ENCODE results near the gene KCNK16. TPM values are rescaled to one million over a fixed set of nuclear protein-coding genes. Genes with fewer than 3 reads are reported as not detected.

Gene KCNK16
- total RNA-seq, 4 donors from 2014 or later: not detected

DNA sequence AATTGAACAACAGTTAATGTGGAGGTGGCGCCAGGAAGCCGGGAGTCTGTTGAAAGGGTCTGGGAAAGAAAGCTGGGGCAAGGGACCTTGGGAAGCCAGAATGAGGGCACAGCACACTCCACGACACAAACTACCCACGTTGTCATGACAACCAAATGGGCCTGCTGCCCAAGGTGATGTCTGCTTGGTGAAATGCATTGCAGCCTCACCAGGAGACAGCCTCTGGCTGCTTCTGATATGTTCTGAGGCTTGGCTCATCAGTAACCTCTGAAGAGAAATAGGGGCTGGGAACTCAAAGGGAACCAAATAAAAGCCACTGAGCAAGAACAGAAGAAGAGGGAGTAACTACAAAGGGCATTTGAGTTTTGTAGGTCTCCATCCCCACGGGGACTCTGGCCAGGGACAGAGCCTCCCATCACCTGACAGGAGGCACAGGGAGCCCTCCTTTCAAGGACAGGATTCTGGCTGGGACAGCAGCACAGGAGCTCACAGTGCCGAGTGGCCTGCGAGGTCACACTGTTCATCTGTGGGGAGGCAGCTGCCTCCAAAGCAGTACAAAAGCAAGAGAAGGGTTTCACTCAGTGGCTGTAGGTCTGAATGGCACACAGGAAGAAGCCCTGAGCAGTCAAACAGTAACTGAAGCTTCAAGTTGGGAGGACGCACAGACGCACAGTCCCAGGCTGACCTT, 44.6 kb upstream of the KCNK16 start:
- H3K27me3 ChIP-seq: no peaks in the 10 kb centered on the region
- DNase-seq: no peak
- H3K9me3 ChIP-seq: no peaks in the 10 kb centered on the region
- no peak overlapping the region for H3K4me3 ChIP-seq
- in situ Hi-C loops (cut with MboI; ENCODE audit: low pct_ligation_motif_present in 1 of 4, low pct_unique_long_range_greater_than_20kb in 1 of 4, low sequenced_read_pairs in 3 of 4) (loop anchor here (25.0 kb wide), 4 partner anchors 520 to 1670 kb away; partner anchors contain the start of genes TSPO2 (in 2 of the 4) and UNC5CL (in 2 of the 4)), intact Hi-C loops (cut with DNase I; ENCODE audit: low total_unique reads) (loop anchor here (10.0 kb wide), 1 partner anchor 508 kb away; no protein-coding TSS in a partner anchor)
- no peak overlapping the region for H3K27ac ChIP-seq
- TF ChIP-seq POLR2A (IDR thresholded peaks at IDR 0.05) (no peak), POLR2AphosphoS5 (IDR thresholded peaks at IDR 0.05) (no peak), EP300 (IDR thresholded peaks at IDR 0.05; ENCODE audit: low read depth) (no peak)
- TF ChIP-seq, protein P1, sequence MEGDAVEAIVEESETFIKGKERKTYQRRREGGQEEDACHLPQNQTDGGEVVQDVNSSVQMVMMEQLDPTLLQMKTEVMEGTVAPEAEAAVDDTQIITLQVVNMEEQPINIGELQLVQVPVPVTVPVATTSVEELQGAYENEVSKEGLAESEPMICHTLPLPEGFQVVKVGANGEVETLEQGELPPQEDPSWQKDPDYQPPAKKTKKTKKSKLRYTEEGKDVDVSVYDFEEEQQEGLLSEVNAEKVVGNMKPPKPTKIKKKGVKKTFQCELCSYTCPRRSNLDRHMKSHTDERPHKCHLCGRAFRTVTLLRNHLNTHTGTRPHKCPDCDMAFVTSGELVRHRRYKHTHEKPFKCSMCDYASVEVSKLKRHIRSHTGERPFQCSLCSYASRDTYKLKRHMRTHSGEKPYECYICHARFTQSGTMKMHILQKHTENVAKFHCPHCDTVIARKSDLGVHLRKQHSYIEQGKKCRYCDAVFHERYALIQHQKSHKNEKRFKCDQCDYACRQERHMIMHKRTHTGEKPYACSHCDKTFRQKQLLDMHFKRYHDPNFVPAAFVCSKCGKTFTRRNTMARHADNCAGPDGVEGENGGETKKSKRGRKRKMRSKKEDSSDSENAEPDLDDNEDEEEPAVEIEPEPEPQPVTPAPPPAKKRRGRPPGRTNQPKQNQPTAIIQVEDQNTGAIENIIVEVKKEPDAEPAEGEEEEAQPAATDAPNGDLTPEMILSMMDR (IDR thresholded peaks at IDR 0.05): no peak
- no peaks in the 10 kb centered on the region for H3K36me3 ChIP-seq
- 55 to 73% methylated on average over 4 to 9 of the region's 9 CpGs for WGBS, 2 donors (ENCODE audit: low coverage in 1 of 2)
- no peaks in the 10 kb centered on the region for H3K4me1 ChIP-seq

- TF ChIP-seq POLR2A (IDR thresholded peaks at IDR 0.05) (no peak), POLR2AphosphoS5 (IDR thresholded peaks at IDR 0.05) (no peak), EP300 (IDR thresholded peaks at IDR 0.05; ENCODE audit: low read depth) (no peak)
- TF ChIP-seq, protein P1 (IDR thresholded peaks at IDR 0.05): no peak
Observed at GRCh38 chr6:39365281-39366074, 43.0 kb upstream of the KCNK16 start.

GRCh38 chr6:39363280-39363679, 40.8 kb upstream of the KCNK16 start:
- no peak overlapping the region for H3K27ac ChIP-seq
- no peak for DNase-seq
- no peaks in the 10 kb centered on the region for H3K4me1 ChIP-seq
- intact Hi-C loops (cut with DNase I; ENCODE audit: low total_unique reads): loop anchor here (10.0 kb wide), 1 partner anchor 512 kb away; no protein-coding TSS in a partner anchor
- H3K4me3 ChIP-seq: no peak overlapping the region
- in situ Hi-C loops (cut with MboI; ENCODE audit: low pct_ligation_motif_present in 1 of 4, low pct_unique_long_range_greater_than_20kb in 1 of 4, low sequenced_read_pairs in 3 of 4): loop anchor here (25.0 kb wide), 4 partner anchors 524 to 1674 kb away; partner anchors contain the start of genes TSPO2 (in 2 of the 4) and UNC5CL (in 2 of the 4)
- H3K9me3 ChIP-seq: no peaks in the 10 kb centered on the region
- no peaks in the 10 kb centered on the region for H3K27me3 ChIP-seq
- TF ChIP-seq EP300 (IDR thresholded peaks at IDR 0.05; ENCODE audit: low read depth) (no peak), POLR2AphosphoS5 (IDR thresholded peaks at IDR 0.05) (no peak), POLR2A (IDR thresholded peaks at IDR 0.05) (no peak)
- TF ChIP-seq, protein P1 (IDR thresholded peaks at IDR 0.05): no peak
- 67 to 81% methylated on average over 1 to 8 of the region's 8 CpGs for WGBS, 2 donors (ENCODE audit: low coverage in 1 of 2)
- H3K36me3 ChIP-seq: no peaks in the 10 kb centered on the region

More at GRCh38 chr6:39365281-39366074, 43.0 kb upstream of the KCNK16 start:
- intact Hi-C loops (cut with DNase I; ENCODE audit: low total_unique reads) (loop anchor here (10.0 kb wide), 1 partner anchor 509 kb away; no protein-coding TSS in a partner anchor), in situ Hi-C loops (cut with MboI; ENCODE audit: low pct_ligation_motif_present in 1 of 4, low pct_unique_long_range_greater_than_20kb in 1 of 4, low sequenced_read_pairs in 3 of 4) (loop anchor here (25.0 kb wide), 4 partner anchors 522 to 1672 kb away; partner anchors contain the start of genes TSPO2 (in 2 of the 4) and UNC5CL (in 2 of the 4))
- 91 to 95% methylated on average over 3 to 13 of the region's 13 CpGs for WGBS, 2 donors (ENCODE audit: low coverage in 1 of 2)
- Histone ChIP-seq H3K9me3 (no peaks in the 10 kb centered on the region), H3K36me3 (no peaks in the 10 kb centered on the region), H3K4me1 (no peaks in the 10 kb centered on the region), H3K27ac (no peak overlapping the region), H3K4me3 (no peak overlapping the region), H3K27me3 (no peaks in the 10 kb centered on the region)
- DNase-seq: no peak

DNA sequence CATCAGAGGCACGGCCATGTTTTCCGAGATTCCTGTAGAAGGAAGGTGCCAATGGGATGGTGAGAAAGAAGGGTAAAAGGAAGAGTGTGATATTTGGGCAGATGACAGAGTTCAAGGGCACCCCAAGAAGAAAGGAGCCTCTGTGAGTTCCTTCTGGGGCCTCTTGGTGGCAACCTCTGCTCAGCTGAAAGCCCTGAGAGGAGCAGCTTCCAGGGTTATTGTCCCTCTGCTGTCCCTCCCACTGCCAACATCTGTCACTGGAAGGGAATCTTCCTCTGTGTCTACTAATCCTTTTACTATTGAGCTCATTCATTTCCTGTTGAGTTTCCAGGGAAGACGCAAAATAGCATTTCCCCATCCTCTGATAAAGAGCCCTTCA, 40.0 kb upstream of the KCNK16 start:
- H3K9me3 ChIP-seq: no peaks in the 10 kb centered on the region
- no peaks in the 10 kb centered on the region for H3K27me3 ChIP-seq
- TF ChIP-seq POLR2A (IDR thresholded peaks at IDR 0.05) (no peak), EP300 (IDR thresholded peaks at IDR 0.05; ENCODE audit: low read depth) (no peak), POLR2AphosphoS5 (IDR thresholded peaks at IDR 0.05) (no peak)
- TF ChIP-seq, protein P1 (IDR thresholded peaks at IDR 0.05): no peak
- no peak for DNase-seq
- no peaks in the 10 kb centered on the region for H3K4me1 ChIP-seq
- intact Hi-C loops (cut with DNase I; ENCODE audit: low total_unique reads): loop anchor here (10.0 kb wide), 1 partner anchor 512 kb away; no protein-coding TSS in a partner anchor
- no peak overlapping the region for H3K4me3 ChIP-seq
- in situ Hi-C loops (cut with MboI; ENCODE audit: low pct_ligation_motif_present in 1 of 4, low pct_unique_long_range_greater_than_20kb in 1 of 4, low sequenced_read_pairs in 3 of 4): loop anchor here (25.0 kb wide), 4 partner anchors 525 to 1675 kb away; partner anchors contain the start of genes TSPO2 (in 2 of the 4) and UNC5CL (in 2 of the 4)
- no peak overlapping the region for H3K27ac ChIP-seq
- no peaks in the 10 kb centered on the region for H3K36me3 ChIP-seq
- 48 to 54% methylated on average over 2 to 3 of the region's 3 CpGs for WGBS, 2 donors (ENCODE audit: low coverage in 1 of 2)
